HEK293 (cell line): Measurements from ENCODE around the gene CCDC85C.

Source experiments
- INSM2 ChIP-seq: fragments of 450-650 bp; formaldehyde crosslinking; IDR thresholded peaks from 2 replicates; pipeline ENCODE4 v1.5.1; 2016; ENCODE audit warnings: missing biosample characterization, missing genetic modification characterization
- ZSCAN18 ChIP-seq: fragments of 450-650 bp; formaldehyde crosslinking; IDR thresholded peaks from 2 replicates; pipeline ENCODE4 v1.5.1; 2016; ENCODE audit warnings: missing biosample characterization, missing genetic modification characterization

GRCh38 chr14:99569725-99570543 is 34.1 kb downstream of the CCDC85C start:
- TF ChIP-seq INSM2 (tag by site-specific recombination) (no peak), ZSCAN18 (tag by site-specific recombination) (no peak)
